ENCODE data around the gene SRRM2.

The SRRM2 gene

GRCh38 chr16:2749936-2750335, 2.5 kb upstream of the SRRM2 start:
- Mint-ChIP-seq H3K4me1 (peaks cover 51% of the 10 kb centered on the region), H3K36me3 (ENCODE audit: low read depth) (peaks cover 21% of the 10 kb centered on the region), H3K9me3 (no peaks in the 10 kb centered on the region), H3K27ac (peak overlapping the region; percentile 93), H3K27me3 (ENCODE audit: low read depth, poor library complexity) (peaks cover 3% of the 10 kb centered on the region), H3K4me3 (peak overlapping the region; percentile 93)
- no peak for TF ChIP-seq CTCF (IDR thresholded peaks at IDR 0.05)
- DNase-seq = no peak

GRCh38 chr16:2751577-2752034, 832 bp upstream of the SRRM2 start:
- TF ChIP-seq CTCF (IDR thresholded peaks at IDR 0.05) = no peak

GRCh38 chr16:2752850-2753732, 653 bp downstream of the SRRM2 start:
- peaks cover 2% of the 10 kb centered on the region for H3K27me3 Mint-ChIP-seq (ENCODE audit: low read depth, poor library complexity)
- H3K36me3 Mint-ChIP-seq (ENCODE audit: low read depth) = peaks cover 52% of the 10 kb centered on the region
- peak overlapping the region; percentile 93 for H3K4me3 Mint-ChIP-seq
- peak; percentile 88 for DNase-seq
- peaks cover 61% of the 10 kb centered on the region for H3K4me1 Mint-ChIP-seq
- H3K27ac Mint-ChIP-seq = peak overlapping the region; percentile 91
- no peak for TF ChIP-seq CTCF (IDR thresholded peaks at IDR 0.05)
- peaks cover 6% of the 10 kb centered on the region for H3K9me3 Mint-ChIP-seq

More at GRCh38 chr16:2751577-2752034, 832 bp upstream of the SRRM2 start:
- H3K4me3 Mint-ChIP-seq = peak overlapping the region; percentile 93
- H3K9me3 Mint-ChIP-seq = no peaks in the 10 kb centered on the region
- peaks cover 58% of the 10 kb centered on the region for H3K4me1 Mint-ChIP-seq
- H3K27me3 Mint-ChIP-seq (ENCODE audit: low read depth, poor library complexity) = no peaks in the 10 kb centered on the region
- peaks cover 37% of the 10 kb centered on the region for H3K36me3 Mint-ChIP-seq (ENCODE audit: low read depth)
- H3K27ac Mint-ChIP-seq = peak overlapping the region; percentile 100
- no peak for DNase-seq

GRCh38 chr16:2753733-2754020, 1.2 kb downstream of the SRRM2 start:
- DNase-seq = no peak
- Mint-ChIP-seq H3K9me3 (peaks cover 10% of the 10 kb centered on the region), H3K27me3 (ENCODE audit: low read depth, poor library complexity) (peaks cover 3% of the 10 kb centered on the region), H3K27ac (peak overlapping the region; percentile 91), H3K4me3 (peak overlapping the region; percentile 93), H3K36me3 (ENCODE audit: low read depth) (peaks cover 57% of the 10 kb centered on the region), H3K4me1 (peaks cover 60% of the 10 kb centered on the region)
- TF ChIP-seq CTCF (IDR thresholded peaks at IDR 0.05) = no peak

GRCh38 chr16:2755158-2755557, 2.7 kb downstream of the SRRM2 start:
- Mint-ChIP-seq H3K27me3 (ENCODE audit: low read depth, poor library complexity) (peaks cover 5% of the 10 kb centered on the region), H3K27ac (peak overlapping the region; percentile 49), H3K36me3 (ENCODE audit: low read depth) (peaks cover 60% of the 10 kb centered on the region), H3K9me3 (peaks cover 24% of the 10 kb centered on the region), H3K4me3 (peak overlapping the region; percentile 93), H3K4me1 (peaks cover 47% of the 10 kb centered on the region)
- no peak for TF ChIP-seq CTCF (IDR thresholded peaks at IDR 0.05)
- DNase-seq = no peak
